GM18520 (cell line): ENCODE data around the gene FYCO1.
"Not testable (repeated sequence)": the region's sequence is repeated elsewhere in the genome, so short reads cannot be mapped to it uniquely, and the experiment has no call there.

Source experiments
- ATAC-seq: cut with Tn5 transposase; IDR thresholded peaks from one replicate; pipeline ENCODE4 v1.9.1; 2021; ENCODE audit not compliant: unreplicated experiment

The FYCO1 gene

DNA sequence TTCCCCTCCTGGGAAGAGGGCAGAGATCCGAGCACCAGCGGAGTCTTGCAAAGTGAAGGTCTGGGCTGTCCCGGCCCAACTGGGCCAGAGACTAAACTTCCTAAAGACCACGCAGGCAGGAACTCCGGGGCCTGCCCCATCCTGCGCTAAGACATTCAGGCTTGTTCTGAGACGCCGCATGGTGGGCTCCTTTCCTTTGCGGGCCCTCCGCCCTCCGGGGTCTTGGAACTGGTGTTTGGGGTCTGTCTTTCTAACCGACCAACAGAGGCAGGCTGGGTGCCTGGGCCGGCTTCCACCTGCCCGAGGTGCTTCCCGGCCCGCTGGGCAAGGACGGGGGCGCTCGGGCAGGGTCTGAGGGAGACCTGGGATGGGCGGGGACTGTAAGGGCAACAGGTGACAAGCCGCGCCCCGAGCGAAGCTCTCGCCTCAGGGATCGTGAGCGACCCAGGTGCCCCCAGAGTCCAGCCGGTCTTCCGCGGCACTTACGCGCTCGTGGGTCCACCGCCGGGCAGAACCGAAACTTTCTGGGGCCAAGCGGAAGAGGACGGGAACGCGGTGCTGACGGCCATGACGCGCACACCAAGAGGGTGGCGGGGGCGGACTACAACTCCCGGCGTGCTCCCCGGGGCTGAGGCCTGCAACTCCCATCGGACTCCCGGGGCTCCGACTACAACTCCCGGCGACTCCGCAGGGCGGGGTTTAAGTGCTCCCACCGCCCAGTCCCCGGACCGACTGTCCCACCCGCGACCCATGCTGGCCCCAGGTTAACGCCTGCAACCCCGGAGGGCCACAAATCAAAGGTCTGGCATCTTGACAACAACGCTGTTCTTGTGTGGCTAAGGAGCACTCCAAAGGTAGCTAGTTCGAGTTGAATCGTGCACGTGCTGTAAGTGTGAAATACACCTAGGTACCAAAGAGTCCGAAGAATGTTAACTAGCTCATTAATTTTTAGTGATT is at the start of gene FYCO1:
Gene FYCO1 (minus strand): TSS at position 589 of the 957 bp plus-strand sequence. CDS start 10,914 bp downstream, outside the sequence.
- peak; percentile 68 for ATAC-seq

DNA sequence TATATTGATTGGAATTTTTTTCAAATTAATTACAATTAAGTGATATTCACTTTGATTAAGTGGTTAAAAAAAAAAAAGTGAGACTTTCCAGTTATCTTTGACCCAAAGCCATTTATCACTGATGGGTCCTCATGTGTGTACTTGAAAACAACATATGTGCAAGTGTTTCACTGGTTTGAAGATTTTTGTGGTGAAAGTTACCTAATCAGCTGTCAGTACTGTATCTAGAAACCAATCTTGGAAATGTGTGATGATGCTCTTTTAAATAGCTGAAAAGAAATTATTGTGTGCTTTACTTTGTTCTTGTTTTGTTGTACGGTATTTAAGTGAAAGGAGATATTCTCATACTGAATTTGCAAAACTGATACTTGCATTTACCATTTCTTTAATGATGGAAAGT is 43.3 kb upstream of the FYCO1 start:
- ATAC-seq, result no peak

DNA sequence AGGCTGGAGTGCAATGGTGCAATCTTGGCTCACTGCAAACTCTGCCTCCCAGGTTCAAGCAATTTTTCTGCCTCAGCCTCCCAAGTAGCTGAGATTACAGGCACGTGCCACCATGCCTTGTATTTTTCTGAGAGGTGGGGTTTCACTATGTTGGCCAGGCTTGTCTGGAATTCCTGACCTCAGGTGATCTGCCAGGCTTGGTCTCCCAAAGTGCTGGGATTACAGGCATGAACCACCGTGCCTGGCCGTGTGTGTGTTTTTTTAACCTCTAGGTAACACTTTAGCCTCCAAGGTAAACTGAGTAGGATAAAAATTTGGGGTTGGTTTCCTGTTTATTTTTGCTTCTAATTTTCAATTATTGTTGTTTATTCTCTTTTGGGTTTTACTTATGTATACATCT is 42.4 kb upstream of the FYCO1 start:
- ATAC-seq, result not testable (repeated sequence)

DNA sequence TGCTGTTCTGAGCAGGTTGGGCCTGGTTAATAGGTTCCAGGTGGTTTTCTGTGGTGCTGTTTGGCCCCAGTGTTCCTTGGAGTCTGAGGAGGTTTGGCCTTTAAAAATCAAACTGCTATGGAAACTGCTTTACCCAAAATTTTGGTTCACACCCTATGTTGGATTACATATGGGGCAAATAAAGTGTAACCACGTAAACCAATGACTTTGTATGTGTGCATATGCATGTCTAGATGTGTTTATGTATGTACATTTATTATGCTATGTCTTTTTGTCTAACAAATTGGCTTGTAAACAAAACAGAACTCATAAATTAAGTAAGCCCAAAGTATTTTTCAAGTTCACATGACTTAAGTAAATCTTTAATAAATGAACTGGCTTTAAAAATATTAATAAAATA is 40.6 kb upstream of the FYCO1 start:
- no peak for ATAC-seq

DNA sequence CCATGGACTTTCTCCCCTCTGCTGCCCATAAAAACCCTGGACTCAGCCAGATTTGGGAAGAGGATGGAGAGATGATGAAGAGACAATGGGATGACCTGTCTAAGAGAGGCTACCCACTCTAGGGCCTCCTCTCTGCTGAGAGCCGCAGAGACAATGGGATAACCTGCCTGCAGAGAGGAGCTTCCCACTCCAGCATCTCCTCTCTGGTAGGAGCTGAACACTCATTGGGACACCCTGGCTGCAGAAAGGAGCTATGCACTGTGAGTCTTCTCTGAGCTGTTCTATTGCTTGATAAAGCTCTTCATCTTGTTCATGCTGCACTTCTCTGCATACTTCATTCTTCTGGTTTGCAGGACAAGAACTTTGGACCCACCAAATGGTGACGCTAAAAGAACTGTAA is 36.1 kb upstream of the FYCO1 start:
- ATAC-seq, result no peak

DNA sequence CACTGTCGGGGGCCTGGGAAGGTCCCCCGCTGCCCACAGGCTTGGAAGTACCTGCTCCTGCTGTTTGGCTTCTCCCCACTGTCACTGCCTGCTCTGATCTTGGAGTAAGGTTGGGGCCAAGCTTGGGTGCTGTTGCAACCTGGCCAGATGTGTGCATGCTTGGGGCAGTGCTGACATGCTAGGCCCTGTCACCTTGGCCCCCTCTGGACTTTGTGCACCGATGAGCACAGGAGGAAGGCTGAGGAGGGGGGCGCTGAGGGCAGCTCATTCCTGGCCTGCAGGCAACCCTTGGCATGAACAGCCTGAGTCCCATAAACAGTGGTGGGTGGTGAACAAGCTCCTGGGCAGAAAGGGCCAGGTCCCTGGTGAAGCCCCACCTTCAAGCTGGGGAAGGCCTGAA is 35.6 kb upstream of the FYCO1 start:
- no peak for ATAC-seq

DNA sequence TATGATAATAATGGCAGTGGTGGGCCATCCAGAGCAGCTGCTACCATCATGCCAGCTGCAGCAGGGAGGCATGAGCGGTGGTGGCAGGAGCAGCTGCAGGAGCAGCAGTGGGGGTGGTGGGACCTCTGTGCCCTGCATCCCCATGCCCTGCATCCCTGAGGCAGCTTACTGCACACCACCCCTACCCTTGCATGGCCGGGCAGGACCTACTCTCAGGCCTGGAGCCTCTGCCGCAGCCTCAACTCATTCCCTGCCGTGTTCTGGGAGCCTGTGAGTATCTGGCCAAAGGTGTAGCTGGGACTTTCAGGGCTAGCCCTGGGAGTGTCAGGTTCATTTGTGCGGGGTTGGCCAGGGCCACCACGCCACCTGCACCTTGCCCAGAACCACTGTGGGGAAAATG is 35.0 kb upstream of the FYCO1 start:
- no peak for ATAC-seq

DNA sequence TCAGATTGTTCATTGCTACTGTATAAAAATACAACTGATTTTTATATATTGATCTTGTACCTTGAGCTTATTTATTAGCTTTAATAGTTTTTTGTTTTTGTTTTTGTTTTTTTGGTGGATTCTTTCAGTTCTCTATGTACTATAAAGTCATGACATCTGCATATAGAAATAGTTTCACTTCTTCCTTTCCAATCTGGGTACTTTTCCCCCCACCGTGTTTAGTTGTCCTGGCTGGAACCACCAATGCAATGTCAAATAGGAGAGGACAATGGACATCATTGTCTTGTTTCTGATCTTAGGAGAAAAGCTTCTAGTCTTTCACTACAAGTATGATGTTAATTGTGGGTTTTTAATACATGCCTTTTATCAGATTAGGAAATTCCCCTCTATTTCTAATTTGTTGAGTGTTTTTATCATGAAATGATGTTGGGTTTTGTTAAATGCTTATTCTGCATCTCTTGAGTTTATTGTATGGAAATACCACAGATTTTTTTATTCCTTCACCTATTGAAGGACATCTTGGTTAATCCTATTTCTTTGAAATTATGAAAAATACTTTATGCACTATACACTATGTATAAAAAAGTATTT is 34.4 kb upstream of the FYCO1 start:
- no peak for ATAC-seq

DNA sequence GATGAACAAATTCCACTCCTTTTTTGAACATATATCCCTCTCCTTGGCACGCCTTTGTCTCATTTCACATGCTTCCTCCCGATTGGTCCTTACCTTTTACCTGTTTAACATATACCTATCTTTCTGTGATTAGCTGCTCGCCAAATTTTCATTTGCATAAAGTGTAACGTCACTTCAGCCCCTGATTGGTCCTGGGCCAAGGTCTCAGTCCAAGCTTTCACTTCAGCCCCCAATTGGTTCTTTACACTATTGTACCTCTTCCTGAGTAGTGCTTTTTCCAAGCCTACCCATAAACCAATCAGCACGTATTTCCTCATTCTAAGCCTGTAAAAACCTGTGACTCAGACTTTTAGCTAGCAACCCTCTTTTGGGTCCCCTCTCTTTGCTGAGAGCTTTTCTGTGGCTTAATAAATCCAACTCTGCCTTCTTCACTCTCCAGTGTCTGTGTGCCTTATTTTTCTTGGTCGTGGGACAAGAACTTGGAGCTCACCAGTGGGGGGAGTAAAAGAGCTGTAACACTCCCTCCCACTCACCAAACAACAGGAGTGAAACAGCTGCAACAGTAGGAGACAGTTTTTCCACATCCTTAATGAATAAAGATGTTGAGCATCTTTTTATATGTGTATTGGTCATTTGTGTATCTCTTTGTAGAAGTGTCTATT is 32.2 kb upstream of the FYCO1 start:
- ATAC-seq, result no peak

DNA sequence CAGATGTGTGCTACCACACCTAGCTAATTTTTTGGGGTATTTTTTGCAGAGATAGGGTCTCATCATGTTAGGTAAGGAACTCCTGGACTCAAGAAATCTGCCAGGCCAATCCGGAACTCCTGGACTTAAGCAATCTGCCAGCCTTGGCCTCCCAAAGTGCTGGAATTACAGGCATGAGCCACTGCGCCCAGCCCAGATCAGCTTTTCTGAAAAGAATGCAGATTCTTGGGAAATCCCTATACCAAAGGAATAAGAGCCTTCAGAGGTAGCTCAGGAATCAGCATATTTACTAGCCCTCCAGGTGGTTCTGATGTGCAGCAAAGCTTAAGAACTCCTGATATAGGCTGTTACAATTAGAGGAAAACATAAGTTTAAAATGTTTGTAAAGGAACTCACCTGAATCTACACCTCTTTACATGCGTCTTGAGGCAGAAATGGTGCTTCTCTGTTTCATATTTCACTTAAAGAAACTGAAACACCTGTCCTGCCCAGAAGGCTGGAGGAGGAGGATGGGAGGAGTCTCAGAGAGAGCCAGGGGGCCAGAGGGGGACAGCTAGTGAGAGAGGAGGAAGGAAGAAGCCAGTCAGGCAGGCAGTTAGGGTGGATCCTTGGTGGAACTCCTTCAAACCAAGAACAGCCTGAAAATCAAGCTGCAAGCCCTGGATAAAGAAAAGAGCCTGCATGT is 31.5 kb upstream of the FYCO1 start, which contains the start of gene XCR1:
Gene XCR1 (minus strand): TSS at position 463 of the 685 bp plus-strand sequence. CDS start 5,536 bp downstream, outside the sequence.
- ATAC-seq, result no peak

DNA sequence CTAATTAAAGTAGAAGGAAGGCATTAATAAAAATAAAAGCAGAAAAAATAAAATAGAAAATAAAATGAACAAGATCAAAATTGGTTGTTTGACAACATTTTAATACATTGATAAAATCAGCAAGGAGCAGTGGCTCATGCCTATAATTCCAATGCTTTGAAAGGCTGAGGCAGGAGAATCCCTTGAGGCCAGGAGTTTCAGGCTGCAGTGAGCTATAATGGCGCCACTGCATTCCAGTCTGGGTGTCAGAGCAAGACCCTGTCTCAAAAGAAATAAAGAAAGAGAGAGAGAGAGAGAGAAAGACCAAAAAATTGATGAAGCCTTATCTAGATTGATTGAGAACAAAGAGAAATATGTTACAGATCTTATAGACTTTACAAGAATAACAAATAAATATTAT is 29.5 kb upstream of the FYCO1 start:
- no peak for ATAC-seq

DNA sequence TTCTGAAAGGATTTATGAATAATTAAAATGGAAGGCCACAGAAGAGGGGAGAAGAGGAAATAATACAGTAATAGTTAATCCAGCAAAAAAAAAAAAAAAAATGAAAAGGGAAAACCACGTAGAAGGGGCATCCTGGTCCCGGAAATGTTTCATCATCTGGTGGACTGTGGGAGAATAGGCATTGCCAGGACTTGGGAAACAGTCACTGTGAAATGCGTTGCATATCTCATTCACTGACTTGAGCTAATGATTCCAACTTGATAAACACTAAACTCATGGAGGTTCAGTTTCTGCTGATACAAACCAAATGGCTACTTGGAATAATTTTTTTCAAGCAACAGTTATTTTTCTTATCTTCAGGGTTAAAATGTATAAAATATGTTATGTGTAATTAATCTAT is 28.5 kb upstream of the FYCO1 start:
- no peak for ATAC-seq

DNA sequence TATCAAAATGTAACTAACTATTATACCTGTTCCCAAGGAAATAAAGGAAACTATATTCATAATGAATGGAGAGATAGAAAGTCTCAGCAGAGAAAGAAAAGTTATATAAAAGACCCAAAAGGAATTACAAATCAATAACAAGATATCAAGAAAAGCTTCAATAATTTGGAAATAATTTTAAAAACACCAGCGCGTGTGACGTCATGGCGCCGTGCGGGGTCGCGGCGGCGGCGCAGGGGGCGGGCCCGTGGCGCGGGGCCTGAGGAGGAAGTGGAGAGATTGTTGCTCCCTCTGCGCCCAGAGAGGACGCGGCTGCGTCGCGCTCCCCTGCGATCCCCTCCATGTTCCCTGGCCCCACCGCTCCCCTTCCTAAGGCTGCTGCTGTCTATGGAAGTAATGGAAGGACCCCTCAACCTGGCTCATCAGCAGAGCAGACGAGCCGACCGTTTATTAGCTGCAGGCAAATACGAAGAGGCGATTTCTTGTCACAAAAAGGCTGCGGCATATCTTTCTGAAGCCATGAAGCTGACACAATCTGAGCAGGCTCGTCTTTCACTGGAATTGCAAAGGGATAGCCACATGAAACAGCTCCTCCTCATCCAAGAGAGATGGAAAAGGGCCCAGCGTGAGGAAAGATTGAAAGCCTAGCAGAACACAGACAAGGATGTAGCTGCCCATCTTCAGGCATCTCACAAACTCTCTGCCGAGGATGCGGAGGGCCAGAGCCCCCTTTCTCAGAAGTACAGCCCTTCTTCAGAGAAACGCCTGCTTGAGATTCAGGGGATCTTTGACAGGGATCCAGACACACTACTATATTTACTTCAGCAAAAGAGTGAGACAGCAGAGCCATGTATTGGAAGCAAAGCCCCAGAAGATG is 27.5 kb upstream of the FYCO1 start:
- no peak for ATAC-seq

DNA sequence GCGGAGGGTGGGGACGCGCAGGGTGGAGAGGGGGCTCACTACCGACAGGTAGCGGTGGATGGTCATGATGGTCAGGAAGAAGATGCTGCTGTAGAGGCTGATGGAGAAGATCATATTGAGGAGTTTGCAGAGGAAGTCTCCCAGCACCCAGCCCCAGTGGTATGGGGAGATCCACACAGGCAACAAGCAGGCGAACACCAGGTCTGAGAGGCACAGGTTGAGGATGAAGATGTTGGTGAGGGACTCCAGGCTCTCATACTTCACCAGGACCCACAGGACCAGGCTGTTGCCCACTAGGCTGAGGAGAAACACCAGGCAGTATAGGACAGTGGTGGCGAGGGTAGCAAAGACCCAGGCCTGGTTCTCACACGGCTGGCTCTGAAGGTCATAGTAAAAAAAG is 25.9 kb upstream of the FYCO1 start:
- ATAC-seq, result no peak

DNA sequence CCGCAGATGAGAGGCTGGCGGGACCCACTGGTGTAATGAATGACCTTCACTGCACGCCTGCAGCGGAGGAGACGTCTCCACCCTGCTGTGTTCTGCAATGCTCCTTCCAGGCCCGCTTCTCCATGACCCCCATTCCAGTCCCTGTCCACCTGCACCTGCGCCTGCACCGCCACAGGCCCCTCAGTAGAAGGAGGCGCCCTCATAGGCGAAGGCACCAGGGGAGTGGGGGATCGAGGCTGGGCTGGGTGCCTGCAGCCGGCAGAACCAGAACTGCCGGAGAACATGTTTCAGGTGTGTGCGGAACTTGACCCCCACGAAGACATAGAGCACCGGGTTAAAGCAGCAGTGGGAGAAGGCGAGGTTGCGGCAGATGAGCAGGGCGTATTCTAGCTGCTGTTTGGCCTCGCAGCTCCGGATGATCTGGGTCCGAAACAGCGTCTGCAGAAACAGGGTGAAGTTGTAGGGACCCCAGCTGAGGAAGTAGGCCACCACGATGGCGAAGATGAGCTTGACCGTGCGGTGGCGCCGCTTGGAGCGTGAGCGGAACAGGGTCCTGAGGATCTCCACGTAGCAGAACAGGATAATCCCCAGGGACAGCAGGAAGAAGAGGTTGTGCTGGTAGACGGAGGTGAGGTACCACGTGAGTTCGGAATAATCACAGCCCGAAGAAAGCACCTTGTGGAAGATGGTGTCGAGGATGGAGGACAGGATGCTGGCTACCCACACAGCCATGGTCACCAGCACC is 25.3 kb upstream of the FYCO1 start:
- no peak for ATAC-seq

DNA sequence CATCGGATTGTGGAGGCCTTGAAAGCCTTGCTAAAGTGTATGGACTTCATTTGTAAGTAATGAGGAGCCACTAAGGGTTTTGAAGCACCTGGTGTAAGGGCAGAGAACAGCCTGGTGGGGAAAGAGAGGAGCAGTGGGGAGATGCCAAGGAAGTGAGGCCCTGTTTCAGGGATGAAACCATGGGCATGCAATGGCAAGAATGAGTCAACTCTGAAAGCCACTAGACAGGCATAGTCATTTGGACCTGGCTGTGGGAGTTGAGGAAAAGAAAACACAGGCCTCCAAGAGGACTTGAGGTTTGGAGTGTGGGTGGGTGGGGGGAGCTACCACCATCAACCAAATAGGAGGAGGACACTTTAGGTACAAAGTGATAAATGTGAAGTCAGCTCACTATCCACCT is 24.1 kb upstream of the FYCO1 start:
- no peak for ATAC-seq

DNA sequence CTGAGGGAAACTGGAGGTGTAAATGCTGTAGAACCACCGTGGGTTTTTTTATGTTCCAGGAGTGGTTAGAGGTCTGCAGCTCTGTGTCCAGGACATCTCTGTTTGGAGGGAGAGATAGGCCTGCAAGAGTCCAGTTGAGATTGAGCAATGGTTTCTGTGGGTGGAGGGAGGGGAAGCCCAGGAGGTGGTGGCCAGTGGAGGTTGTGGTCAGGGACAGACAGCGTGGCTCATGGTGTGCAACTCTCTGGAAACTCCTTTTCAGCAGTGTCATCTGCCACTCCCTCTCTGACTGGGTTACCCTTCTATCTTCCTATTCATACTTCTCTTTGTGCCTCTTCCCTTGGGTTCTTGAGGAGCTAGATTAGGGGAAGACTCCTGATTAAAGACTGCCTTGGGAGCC is 22.1 kb upstream of the FYCO1 start:
- no peak for ATAC-seq

DNA sequence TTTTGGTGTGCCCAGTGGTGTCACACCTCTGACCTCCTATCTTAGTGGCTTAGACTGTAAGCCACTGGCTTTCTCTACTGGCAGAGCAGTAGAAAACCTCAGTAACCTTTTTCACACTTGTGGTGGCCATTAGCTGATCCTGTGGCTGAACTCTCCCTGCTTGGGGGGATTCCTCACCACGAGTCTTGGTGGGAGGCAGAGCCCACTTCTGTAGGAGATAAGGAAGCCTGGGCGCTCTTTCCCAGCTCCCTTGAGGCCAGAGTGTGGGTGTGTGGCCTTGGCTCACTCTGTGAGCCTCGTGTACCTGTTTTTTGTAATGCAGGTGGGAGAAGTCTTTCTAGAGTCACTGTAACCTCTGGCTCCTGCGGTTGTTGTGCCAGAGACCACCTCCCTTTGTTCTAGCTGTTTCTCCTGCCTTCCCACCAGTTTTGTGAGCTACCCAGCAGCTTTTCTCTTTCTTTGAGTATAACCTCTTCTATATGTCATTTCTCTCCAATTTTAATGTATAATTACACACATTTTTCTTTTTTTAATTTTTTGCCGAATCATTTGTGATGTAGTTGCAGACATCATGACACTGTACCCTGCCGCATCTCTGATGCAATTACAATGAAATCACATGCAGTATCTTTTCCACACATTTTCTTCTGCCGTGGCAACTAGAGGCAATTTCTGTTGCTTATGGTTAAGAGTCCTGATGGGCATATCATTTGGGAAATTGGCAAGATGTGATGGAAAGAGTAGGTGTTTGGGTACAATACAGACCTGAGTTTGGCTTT is 17.9 kb upstream of the FYCO1 start:
- no peak for ATAC-seq

DNA sequence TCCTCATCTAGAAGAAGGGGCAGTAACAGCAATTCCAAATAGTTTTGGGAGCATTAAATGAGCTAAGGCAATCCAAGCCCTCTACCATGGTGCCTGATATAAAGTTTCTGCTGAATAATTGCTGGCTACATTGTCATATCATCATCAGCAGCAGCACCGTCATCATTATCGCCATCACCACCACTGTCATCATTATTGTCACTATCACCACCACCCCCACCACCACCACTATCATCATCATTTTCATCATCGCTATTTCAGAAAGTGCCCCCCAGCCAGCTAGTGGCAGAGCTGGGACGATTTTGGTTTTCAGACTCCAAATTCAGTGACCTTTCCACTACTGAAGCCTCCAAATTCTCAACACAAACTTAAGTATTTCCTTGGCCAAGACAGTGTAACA is 16.6 kb upstream of the FYCO1 start:
- no peak for ATAC-seq
